SIG-M5 treated with dmso at 0.1 percent for 504 hours (cell line): Measurements from ENCODE around the gene SCART1.
"Not testable (repeated sequence)": the region's sequence is repeated elsewhere in the genome, so short reads cannot be mapped to it uniquely, and the experiment has no call there.

Experiments
- DNase-seq: peaks from one replicate; lab custom pipeline; 2025; ENCODE audit not compliant: unreplicated experiment; lab: John Stamatoyannopoulos, UW

The SCART1 gene

DNA sequence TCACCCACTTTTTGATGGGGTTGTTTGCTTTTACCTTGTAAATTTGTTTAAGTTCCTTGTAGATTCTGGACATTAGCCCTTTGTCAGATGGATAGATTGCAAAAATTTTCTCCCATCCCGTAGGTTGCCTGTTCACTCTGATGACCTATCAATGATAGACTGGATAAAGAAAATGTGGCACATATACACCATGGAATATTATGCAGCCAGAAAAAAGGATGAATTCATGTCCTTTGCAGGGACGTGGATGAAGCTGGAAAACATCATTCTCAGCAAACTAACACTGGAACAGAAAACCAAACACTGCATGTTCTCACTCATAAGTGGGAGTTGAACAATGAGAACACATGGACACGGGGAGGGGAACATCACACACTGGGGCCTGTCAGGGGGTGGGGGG, 15.5 kb downstream of the SCART1 start:
- DNase-seq = not testable (repeated sequence)

DNA sequence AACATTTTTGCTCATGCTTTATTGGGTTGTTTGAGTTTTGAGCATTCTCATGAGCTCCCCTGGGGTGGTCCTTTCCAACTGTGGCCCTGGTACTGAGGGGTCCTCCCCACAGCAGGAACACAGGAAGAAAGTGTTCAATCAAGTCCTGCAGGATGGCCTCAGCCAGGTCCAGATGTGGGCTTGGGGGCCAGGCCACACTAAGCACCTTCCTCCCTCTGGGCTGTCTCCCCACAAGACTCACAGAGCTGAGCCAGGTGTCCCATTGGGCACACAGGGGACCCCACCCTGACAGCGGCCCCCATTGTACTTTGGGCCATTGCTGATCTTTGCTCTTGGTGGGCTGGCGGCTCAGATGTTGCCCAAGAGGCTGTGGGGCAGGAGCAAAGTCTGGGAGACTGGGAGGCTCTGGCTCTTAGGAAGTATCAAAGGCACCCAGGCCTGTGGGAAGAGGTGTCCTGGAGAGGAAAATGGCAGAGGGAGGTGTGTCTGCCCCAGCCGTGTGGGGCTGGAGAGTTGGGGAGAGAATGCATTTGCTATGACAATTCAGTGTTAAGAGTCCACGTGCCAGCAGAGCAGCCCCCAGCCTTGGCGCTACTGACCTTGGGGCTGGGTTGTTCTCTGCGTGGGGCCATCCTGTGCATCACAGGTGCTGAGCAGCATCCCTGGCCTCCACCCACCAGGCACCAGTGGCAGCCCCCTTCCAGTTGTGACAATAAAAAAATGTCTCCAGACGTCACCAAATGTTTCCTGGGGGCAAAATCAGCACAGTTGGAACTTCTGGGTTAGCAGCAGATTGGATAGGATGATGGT, 17.8 kb downstream of the SCART1 start:
- no peak for DNase-seq

DNA sequence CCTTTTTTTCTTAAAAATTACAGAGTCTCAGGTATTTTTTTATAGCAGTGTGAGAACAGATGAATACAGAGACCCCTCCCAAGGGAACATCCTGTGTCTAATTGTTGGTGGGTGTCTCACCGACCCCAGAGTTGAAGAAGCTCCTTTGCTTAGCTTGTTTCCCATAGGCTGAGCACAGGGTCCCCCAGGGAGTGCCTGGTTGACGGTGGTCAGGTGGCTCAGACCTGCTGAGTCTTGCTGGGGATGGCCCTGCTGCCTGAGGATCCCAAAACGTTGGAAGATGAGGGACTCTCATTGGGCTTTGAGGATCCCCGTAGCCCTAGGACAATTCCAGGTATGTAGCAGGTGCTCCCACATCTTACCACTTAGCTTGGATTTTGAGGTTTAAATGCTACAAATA, 19.5 kb downstream of the SCART1 start:
- DNase-seq = no peak

DNA sequence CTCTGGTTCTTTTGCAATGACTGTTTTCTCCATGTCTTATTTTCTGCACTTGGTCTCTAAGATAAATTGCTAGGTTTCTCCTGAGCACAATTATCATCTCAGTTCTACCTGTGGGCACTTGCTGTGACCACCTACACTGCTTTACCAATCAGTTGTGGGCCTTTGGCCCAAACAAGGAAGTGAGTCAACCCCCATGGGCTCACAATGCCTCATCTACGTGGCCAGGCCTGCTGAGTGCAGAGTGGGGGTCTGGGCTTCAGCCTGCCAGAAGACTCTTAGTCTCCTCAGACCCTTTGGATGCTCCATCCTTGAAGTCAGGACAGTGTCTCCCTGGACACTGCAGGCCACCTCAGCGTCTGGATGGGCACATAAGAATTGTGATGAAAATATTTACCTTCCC, 20.3 kb downstream of the SCART1 start:
- no peak for DNase-seq

DNA sequence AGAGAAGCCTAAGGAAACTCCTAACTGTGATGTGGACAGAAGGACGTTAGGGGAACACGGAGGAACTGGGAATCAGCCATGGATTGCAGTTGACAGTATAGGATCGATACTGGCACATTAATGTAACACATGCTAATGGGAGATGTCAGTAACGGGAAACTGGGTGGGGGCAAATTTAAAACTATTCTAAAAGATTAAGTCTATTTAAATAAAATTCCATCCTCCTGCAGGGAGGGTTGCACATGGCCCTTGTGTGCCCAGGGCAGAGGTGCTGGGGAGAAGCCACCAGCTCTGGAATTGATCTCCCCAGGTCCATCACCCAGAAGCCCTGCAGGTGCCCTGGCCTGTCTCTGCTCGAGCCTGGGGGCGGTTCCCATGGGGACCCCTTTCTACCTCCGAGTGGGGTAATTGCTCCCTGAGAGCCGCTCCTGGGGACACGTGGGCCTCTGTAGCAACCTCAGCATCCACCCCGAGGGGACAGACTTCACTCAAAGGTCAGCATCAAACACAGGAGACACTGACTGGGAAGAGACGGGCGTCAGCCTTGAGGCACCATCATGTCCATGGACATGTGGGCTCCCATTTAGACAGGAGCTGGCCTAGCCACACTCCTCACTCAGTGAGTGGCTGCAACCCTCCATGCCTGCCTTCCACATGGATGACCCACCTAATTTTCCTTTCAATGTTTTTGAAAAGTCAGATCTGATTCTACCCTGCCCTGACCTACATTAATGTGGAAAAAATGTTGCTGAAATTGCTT, 21.1 kb downstream of the SCART1 start:
- no peak for DNase-seq

DNA sequence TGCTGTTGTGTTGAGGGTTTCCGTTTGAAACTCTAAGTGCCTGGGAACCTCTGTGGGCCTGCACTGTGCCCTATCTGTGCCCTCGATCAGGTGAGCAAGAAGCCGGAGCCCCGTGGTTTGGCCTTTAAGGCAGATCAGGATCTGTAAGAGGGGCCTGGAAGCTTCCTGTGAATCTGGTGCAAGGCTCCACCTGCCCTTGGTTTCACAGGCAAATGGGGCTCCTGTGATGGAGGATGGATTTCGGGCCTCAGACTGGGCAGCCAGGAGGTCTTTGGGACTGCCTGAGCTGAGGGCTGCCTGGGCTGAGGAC, 21.6 kb downstream of the SCART1 start:
- no peak for DNase-seq

DNA sequence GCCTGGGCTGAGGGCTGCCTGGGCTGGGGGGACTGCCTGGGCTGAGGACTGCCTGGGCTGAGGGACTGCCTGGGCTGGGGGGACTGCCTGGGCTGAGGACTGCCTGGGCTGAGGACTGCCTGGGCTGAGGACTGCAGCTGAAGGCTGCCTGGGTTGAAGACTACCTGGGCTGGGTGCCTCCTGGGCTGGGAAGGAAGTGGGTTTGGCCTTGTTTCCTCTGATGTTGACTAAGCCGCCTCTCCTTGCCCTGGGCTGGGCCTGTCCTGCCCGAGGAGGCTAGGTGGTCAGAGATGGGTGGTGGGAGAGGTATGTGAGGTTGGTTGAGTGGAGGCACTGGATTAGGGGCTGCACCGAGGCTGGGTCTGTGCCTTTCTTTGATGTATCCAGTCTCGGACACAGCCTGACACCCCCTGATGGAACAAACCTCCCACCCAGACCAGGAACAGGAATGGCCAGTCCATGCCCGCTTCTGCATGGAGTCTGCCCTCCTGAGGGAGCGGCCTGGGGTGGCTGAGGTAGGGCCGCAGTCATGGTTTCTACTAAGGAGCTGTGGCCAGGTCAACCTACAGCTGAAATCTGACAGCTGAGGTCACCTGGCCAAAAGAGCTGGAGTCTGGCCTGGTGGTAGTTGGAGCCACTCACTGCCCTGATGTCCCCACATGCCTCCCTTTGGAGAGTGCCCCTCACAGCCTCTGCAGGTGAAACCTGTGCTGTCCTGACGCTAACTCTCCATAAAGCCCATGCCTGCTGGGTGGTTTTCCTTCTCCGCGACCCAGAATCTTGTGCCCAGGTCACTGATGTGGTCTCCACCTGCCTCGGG, 22.3 kb downstream of the SCART1 start:
- DNase-seq = no peak

DNA sequence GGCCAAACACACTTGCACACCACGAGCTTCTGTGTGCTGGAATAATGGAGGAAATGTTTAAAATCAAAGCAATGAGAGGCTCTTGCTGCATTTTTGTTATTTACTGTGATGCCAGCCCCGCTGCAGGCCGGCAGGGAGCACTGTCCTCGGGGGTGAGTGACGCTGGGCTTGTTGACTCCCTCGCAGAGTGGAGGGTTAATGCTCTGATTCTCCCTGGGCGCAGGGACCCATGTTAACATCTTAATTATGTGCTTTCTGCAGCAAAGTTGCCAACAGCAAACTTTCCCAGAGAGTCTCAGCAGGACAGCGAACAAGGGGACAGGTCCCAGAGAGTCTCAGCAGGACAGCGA, 22.9 kb downstream of the SCART1 start:
- no peak for DNase-seq

DNA sequence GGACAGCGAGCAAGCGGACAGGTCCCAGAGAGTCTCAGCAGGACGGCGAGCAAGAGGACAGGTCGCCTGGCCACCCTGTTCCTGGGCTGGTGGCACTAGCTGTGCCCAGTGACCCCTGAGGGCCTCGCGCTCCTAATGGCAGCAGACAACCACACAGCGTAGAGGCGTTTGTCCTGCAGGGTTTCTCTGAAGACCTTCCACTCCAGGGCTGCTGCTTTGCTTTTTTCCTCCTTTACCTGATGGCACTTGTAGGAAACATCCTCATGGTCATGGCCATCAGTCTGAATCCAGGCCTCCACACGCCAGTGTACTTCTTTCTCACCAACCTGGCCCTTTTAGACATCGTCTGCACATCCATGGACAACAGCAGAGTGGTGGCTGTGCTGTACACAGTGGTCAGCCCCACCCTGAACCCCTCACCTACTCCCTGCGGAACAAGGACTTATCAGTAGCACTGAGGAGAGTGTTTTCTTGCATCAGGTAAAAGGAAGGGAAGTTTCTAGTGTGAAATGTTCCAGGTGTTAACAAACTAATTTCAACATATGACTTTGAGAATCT, 27.4 kb downstream of the SCART1 start:
- no peak for DNase-seq

DNA sequence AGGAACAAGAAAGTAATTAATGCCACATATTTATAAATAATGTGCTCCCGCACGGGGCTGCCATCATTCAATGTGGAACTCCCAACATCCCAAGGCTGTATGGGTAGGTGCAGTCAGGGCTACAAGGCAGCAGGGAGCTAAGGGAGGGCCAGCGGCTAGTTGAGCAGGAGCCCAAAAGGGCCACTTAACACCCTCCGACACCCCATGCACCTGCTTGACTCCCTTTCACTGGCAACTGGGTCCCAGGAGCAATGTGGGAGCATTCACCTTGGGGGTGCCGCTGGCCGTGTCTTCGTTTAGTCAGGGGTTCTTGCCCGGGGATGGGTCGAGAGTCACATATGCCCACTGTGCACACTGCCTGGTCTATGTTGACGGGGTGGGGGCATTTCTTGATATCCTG, 27.9 kb downstream of the SCART1 start:
- no peak for DNase-seq

DNA sequence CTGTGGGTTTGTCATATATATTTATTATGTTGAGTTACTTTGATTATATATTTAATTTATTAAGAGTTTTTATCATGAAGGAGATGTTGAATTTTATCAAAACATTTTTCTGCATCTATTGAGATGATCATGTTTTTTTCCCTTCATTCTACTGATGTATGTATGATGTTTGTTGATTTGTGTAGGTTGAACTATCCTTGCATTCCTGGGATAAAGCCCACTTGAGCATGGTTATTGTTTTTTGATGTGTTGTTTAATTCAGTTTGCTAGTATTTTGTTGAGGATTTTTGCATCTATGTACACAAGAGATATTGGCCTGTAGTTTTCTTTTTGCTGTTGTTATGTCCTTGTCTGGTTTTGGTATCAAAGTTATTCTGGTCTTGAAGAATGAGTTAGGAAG, 31.1 kb downstream of the SCART1 start:
- no peak for DNase-seq

DNA sequence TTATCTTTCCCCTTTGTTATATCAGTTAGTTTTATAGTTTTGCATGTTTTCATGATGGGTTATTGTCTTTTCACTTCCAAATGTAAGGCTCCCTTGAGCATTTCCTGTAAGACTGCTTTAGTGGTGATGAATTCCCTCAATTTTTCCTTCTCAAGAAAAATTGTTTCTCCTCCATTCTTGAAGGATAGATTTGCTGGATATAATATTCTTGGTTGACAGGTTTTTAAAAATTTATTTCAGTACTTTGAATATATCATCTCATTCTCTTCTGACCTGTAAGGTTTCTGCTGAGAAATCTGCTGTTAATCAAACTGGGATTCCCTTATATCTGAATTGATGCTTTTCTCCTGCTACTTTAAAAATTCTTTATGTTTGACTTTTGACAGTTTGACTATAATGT, 33.3 kb downstream of the SCART1 start:
- no peak for DNase-seq

DNA sequence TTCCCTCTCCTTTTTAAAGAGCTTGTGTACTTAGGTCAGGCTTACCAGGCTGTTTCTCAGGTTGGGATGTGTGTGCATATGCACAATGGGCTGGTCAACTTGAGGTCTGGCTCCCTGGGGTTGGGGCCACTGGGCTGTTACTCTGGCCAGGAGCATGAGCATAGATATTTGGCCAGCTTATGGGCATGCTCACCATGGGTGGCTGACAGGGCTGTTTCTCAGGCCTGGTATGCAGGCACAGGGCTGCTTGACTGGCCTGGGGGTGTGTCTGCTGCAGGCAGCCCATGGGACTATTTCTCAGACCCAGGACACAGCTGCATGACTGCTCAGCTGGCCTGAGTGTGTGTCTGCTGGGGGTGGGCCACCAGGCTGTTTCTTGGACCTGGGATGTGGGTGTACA, 34.6 kb downstream of the SCART1 start:
- no peak for DNase-seq

DNA sequence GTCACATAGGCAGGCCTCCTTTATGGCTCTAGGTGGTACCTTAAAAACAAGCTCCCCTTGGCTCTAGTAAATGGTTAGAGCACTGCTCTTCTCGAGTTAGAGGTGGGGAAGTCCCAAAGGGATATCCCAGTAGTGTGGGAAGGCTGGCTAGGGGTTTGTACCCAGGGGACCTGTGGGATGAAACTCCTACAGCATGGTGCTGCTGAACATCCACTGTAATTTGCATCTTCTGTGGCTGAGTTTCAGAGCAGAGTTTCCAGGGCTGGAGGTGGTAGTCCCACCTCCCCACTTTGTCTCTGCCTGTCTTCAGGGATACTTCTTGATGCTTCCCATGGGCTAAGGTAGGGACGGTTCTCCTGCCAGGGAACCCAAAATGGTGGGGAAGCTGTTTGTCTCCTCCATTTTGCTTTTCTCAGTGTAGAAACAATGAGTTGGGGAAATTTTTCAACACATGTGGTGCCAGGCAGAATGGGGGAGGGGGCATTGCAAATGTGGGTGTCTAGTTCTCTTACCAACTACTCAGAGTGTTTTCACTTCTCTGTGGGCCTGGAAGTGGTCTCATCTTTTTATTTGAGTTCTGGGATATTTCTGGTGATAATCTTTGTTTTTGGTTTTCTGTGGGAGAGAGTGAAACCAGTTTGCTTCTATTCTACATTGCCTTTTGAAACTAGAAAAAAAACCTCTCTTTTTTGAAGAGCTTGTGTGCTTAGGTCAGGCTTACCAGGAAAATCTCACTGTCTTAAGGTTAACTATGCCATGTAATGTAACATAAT, 36.3 kb downstream of the SCART1 start:
- DNase-seq = no peak

DNA sequence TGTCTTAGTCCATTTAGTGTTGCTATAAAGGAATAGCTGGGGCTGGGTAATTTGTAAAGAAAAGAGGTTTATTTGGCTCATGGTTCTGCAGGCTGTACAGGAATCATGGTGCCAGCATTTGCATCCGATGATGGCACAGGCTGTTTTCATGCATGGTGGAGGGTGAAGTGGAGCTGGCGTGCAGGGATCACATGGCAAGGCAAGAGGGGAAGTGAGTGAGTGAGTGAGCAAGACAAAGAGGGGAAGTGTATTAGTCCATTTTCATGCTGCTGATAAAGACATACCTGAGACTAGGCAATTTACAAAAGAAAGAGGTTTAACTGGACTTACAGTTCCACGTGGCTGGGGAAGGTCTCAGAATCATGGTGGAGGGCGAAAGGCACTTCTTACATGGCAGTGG, 39.8 kb downstream of the SCART1 start:
- not testable (repeated sequence) for DNase-seq

DNA sequence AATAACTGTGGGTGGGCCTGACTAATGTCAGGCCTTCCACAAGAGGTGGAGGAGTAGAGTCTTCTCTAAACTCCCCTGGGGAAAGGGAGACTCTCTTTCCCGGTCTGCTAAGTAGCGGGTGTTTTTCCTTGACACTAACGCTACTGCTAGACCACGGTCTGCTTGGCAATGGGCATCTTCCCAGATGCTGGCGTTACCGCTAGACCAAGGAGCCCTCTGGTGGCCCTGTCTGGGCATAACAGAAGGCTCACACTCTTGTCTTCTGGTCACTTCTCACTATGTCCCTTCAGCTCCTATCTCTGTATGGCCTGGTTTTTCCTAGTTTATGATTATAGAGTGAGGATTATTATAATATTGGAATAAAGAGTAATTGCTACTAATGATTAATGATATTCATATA, 43.6 kb downstream of the SCART1 start:
- DNase-seq = not testable (repeated sequence)

DNA sequence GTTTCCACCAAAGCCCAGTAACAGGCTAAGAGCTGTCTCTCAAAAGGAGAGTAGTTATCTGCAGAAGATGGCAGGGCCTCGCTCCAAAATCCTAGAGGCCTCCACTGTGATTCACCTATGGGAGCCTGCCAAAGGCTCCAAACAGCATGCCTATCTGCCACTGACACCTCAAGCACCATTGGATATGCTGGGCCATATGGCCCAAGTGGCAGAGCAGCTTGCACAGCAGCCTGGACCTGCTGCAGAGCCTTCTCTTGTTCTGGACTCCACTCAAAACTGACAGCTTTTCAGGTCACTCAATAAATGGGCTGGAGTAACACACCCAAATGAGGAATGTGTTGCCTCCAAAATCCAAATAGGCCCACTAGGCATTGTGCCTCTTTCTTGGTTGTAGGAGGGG, 45.4 kb downstream of the SCART1 start:
- DNase-seq = not testable (repeated sequence)

DNA sequence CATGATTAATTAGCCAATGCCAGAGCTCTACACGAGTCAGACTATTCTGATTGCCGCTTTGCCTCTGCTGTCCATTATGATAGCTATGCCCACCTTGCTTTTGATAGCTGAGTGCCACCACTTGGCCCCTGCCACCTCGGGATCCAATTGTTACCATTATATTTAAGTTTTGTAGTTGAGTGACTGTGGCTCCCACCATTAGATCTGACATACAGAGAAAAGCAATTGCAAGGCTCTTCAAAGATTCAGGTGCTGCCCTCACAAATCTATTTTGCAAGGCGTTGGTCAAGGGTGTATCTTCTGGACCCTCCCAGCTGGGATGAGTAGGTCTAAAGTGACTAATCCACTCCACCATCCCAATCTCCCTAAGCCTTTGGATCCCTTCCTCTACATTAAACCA, 47.2 kb downstream of the SCART1 start:
- not testable (repeated sequence) for DNase-seq

DNA sequence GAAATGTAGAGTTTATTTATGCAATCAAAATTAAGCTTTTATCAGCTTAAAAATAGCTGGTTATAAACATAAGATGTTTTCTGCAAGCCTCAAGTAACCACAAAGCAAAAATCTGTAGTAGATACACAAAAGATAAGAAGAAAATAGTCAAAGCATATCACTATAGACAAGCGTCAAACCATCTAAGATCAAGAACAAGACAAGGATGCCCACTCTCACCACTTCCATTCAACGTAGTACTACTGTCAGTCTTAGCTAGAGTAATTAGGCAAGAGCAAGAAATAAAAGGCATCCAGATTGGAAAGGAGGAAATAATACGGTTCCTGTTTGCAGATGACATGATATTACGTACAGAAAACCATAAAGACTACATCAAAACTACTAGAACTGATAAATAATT, 56.0 kb downstream of the SCART1 start:
- no peak for DNase-seq

DNA sequence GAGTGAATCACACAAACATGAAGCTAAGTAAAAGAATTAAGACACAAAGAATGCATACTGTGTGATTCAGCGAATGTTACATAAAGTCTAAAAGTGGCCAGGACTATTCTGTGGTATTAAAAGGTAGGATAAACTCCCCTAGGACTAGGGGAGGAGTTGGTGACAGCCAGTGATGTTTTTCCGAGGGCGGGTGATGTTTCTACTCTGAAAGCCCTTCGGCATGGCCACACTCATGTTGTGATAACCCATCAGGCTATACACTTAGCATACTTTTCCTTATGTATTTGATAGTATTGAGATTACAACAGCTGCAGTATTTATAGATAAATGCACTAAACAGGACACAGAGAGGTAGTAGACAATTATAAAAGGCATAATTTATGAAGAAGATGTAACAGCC, 57.7 kb downstream of the SCART1 start:
- DNase-seq = no peak
